Right cardiac atrium (tissue), 5 donors: ENCODE data around the gene TARDBP. TPM values are rescaled to one million over a fixed set of nuclear protein-coding genes. Genes with fewer than 3 reads are reported as not detected.
A peak's percentile ranks its signal among the peaks of the same experiment; 100 is the strongest.
"Not testable (repeated sequence)": the region's sequence is repeated elsewhere in the genome, so short reads cannot be mapped to it uniquely, and the experiment has no call there.

Experiments
- ATAC-seq, 2 donors: fragments of 200-7000 bp; cut with Tn5 transposase; one replicate each; pipeline versions ENCODE4 v1.8.0 to v1.9.1; 2020; ENCODE audit warnings: moderate library complexity in 2 of 2, mild to moderate bottlenecking in 1 of 2
- DNase-seq, 3 donors: peaks; one replicate each; pipeline ENCODE4 v3.0.0-alpha.2; 2020
- H3K27ac ChIP-seq: one replicate; pipeline ENCODE4 v1.5.1; 2013; ENCODE audit warnings: mild to moderate bottlenecking, low read length, control low read depth, moderate library complexity
- H3K27me3 ChIP-seq: one replicate; pipeline ENCODE4 v1.6.1; 2013; ENCODE audit not compliant: control insufficient read depth, insufficient read depth
- H3K4me1 ChIP-seq: one replicate; pipeline ENCODE4 v1.6.1; 2013; ENCODE audit warnings: low read length; ENCODE audit not compliant: control insufficient read depth, insufficient read depth
- H3K4me3 ChIP-seq: one replicate; pipeline ENCODE4 v1.5.1; 2013; ENCODE audit warnings: low read length, control low read depth
- H3K9me3 ChIP-seq: one replicate; pipeline ENCODE4 v1.6.1; 2013; ENCODE audit warnings: low read length; ENCODE audit not compliant: control insufficient read depth
- WGBS: extraction: QIAGEN DNeasy Blood & Tissue Kit; methylation state at CpG from one replicate; pipeline ENCODE4 v1.1.7; 2013; 5-methylcytosine and 5-hydroxymethylcytosine counted together
- intact Hi-C, 4 donors: fragments of 100-400 bp; cut with DNase I; formaldehyde crosslinking; loops; one replicate each; pipeline versions ENCODE4 v1.11.0 to v1.14.0; 2022 to 2023
- polyA plus RNA-seq: library from polyadenylated mRNA; stranded (reverse); fragments of 200-250 nt; gene quantifications from one replicate; pipeline ENCODE4 v1.2.3, GENCODE V29; 2013
- total RNA-seq, 4 donors: library from RNA; stranded (reverse); fragmentation: NEBNext Ultra II Directional; extraction: Animal tissue kit (Norgen Biotek cat#: 25700); gene quantifications; one replicate each; pipeline ENCODE4 v1.2.1, GENCODE V29; 2021
- donor health status: healthy with polysubstance abuse.
- donor health status: DM: no; HTN: yes; CAD: no.
- donor health status: DM: no; HTN: no; CAD: no.
- donor health status: DM: no; HTN: yes; CAD: no; lungs with severe emphysema.
- donor health status: DM: yes; HTN: yes; CAD: no.

Gene TARDBP
- total and polyA plus RNA-seq, 5 donors: 78.7 to 137 (median 113) TPM

GRCh38 chr1:10978719-10979118, 33.7 kb upstream of the TARDBP start:
- ATAC-seq: no peak
- peaks cover 5% of the 10 kb centered on the region for H3K4me1 ChIP-seq
- no peak for DNase-seq

GRCh38 chr1:10979483-10979920, 33.0 kb upstream of the TARDBP start:
- no peak overlapping the region for H3K4me3 ChIP-seq
- H3K27me3 ChIP-seq: no peaks in the 10 kb centered on the region
- intact Hi-C loops: no loop called here
- peak; percentile 76 to 80 for ATAC-seq
- peaks cover 5% of the 10 kb centered on the region for H3K4me1 ChIP-seq
- DNase-seq: peak; percentile 59 to 71 (median 70)
- WGBS: 54% methylated on average over 13 of the region's 13 CpGs
- no peak overlapping the region for H3K27ac ChIP-seq
- H3K9me3 ChIP-seq: no peaks in the 10 kb centered on the region

More at GRCh38 chr1:10978719-10979118, 33.7 kb upstream of the TARDBP start:
- intact Hi-C loops: no loop called here
- no peaks in the 10 kb centered on the region for H3K27me3 ChIP-seq
- no peak overlapping the region for H3K4me3 ChIP-seq
- no peak overlapping the region for H3K27ac ChIP-seq
- 55% methylated on average over 4 of the region's 4 CpGs for WGBS
- no peaks in the 10 kb centered on the region for H3K9me3 ChIP-seq

DNA sequence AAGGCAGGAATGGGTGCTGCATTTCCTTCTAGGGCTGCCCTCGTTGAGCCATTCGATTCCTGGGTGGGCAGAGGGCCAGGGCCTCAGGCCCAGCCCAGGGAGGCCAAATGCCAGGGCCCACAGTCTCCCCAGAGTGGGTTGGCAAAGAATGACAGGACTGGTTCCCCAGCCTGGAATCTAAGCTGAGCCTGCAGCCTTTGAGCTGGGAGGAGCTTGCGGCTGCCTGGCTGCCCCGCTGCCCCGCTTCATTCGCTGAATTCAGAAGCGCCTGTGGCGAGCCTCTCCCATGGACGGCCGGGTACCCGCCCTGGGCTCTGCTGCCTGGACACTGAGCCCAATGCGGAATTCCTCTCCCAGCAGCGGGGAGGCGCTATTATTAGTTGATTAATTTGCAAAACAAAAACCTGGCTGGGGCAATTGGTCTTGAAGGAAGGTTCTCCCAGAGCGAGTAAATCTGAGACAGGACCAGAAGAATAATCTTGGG, 32.3 kb upstream of the TARDBP start:
- no peaks in the 10 kb centered on the region for H3K9me3 ChIP-seq
- intact Hi-C loops: no loop called here
- 7% methylated on average over 15 of the region's 15 CpGs for WGBS
- H3K27me3 ChIP-seq: no peaks in the 10 kb centered on the region
- peaks cover 5% of the 10 kb centered on the region for H3K4me1 ChIP-seq
- H3K4me3 ChIP-seq: no peak overlapping the region
- H3K27ac ChIP-seq: peak overlapping the region; percentile 24
- DNase-seq (peak; percentile 83 to 91 (median 90)), ATAC-seq (peak; percentile 93 to 94)

DNA sequence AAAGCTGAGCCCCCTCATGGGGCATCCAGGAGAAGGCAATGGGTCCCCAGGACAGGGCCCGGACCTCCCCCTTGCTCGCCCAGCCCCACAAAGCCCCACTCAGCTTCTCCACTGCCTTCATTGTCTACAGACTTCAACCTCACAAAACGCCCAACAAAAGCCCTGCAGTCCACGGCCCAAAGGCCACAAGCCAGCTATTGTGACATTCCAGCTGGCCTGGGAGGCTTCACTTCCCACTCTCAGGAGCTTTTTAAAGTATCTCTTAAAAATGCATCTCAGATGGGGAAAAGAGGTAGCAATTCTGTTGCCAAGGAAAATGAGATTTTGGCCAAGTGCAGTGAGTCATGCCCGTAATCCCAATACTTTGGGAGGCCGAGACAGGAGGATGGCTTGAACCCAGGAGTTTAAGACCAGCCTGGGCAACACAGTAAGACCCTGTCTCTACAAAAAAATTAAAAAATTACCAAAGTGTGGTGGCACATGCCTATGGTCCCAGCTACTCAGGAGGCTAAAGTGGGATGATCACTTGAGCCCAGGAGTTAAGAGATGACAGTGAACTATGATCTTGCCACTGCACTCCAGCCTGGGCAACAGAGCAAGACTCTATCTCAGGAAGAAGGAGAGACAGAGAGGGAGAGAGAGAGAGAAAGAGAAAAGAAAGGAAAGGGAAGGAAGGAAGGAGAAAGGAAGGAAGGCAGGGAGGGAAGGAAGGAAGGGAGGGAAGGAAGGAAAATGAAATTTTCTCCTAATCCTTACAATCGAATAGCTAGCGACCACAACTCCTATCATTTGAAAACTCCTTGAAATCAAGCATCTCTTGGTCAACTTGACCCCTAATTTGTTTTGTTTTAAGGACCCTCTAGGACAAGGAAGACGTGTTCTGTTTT, 31.4 kb upstream of the TARDBP start:
- intact Hi-C loops: no loop called here
- no peak overlapping the region for H3K4me3 ChIP-seq
- no peaks in the 10 kb centered on the region for H3K9me3 ChIP-seq
- ATAC-seq (peak in 1 of 2 donors; percentile 46), DNase-seq (peak; percentile 55 to 66 (median 65))
- H3K27ac ChIP-seq: no peak overlapping the region
- no peaks in the 10 kb centered on the region for H3K27me3 ChIP-seq
- H3K4me1 ChIP-seq: peaks cover 5% of the 10 kb centered on the region
- 55% methylated on average over 9 of the region's 9 CpGs for WGBS

- Histone ChIP-seq H3K4me3 (no peak overlapping the region), H3K9me3 (no peaks in the 10 kb centered on the region), H3K27me3 (no peaks in the 10 kb centered on the region), H3K27ac (no peak overlapping the region), H3K4me1 (no peaks in the 10 kb centered on the region)
- intact Hi-C loops: no loop called here
- WGBS: 78% methylated on average over 7 of the region's 7 CpGs
- ATAC-seq (no peak), DNase-seq (no peak)
Observed at GRCh38 chr1:10986525-10986890, 25.9 kb upstream of the TARDBP start.

GRCh38 chr1:10987840-10988417, 24.5 kb upstream of the TARDBP start:
- Histone ChIP-seq H3K27ac (no peak overlapping the region), H3K4me3 (no peak overlapping the region), H3K4me1 (no peaks in the 10 kb centered on the region), H3K9me3 (no peaks in the 10 kb centered on the region), H3K27me3 (no peaks in the 10 kb centered on the region)
- WGBS: 81% methylated on average over 4 of the region's 4 CpGs
- DNase-seq: no peak
- intact Hi-C loops: no loop called here
- ATAC-seq: no peak

- intact Hi-C loops: no loop called here
- no peak overlapping the region for H3K4me3 ChIP-seq
Observed at GRCh38 chr1:10989095-10989494, 23.4 kb upstream of the TARDBP start.

DNA sequence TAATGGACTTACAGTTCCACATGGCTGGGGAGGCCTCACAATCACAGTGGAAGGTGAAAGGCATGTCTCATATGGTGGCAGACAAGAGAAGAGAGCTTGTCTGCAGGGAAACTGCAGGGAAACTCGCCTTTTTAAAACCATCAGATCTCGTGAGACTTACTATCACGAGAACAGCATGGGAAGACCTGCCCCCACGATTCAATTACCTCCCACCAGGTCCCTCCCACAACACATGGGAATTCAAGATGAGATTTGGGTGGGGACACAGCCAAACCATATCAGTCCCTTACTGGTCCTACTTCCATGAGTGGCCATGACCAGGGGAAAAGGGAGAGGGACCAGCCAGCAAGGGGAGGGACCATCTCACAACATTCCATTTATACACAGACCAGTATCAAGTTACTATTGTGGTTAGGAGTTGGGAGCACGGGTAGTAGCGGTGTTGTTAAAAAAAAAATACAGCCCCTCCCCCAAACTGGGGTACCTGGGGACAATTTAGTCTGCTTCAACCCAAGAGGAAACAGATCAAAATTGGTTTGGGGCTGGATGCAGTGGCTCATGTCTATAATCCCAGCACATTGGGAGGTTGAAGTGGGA, 22.4 kb upstream of the TARDBP start:
- DNase-seq, H3K9me3 ChIP-seq, intact Hi-C loops, H3K4me3 ChIP-seq, H3K4me1 ChIP-seq, H3K27me3 ChIP-seq, ATAC-seq, H3K27ac ChIP-seq: not testable (repeated sequence)
- 68% methylated on average over 6 of the region's 6 CpGs for WGBS

More at GRCh38 chr1:10989095-10989494, 23.4 kb upstream of the TARDBP start:
- no peak for DNase-seq
- 87% methylated on average over 5 of the region's 5 CpGs for WGBS
- no peak overlapping the region for H3K27ac ChIP-seq
- H3K9me3 ChIP-seq: no peaks in the 10 kb centered on the region
- no peaks in the 10 kb centered on the region for H3K27me3 ChIP-seq
- no peak for ATAC-seq
- no peaks in the 10 kb centered on the region for H3K4me1 ChIP-seq

GRCh38 chr1:10990828-10991227, 21.6 kb upstream of the TARDBP start:
- Histone ChIP-seq H3K9me3 (no peaks in the 10 kb centered on the region), H3K27ac (no peak overlapping the region), H3K27me3 (no peaks in the 10 kb centered on the region), H3K4me1 (no peaks in the 10 kb centered on the region), H3K4me3 (no peak overlapping the region)
- intact Hi-C loops: no loop called here
- ATAC-seq (no peak), DNase-seq (no peak)
- 92% methylated on average over 7 of the region's 7 CpGs for WGBS

GRCh38 chr1:10992004-10992403, 20.4 kb upstream of the TARDBP start:
- H3K27ac ChIP-seq, H3K27me3 ChIP-seq, intact Hi-C loops, DNase-seq, H3K4me3 ChIP-seq, ATAC-seq, H3K4me1 ChIP-seq, H3K9me3 ChIP-seq: not testable (repeated sequence)
- WGBS: 92% methylated on average over 2 of the region's 2 CpGs

DNA sequence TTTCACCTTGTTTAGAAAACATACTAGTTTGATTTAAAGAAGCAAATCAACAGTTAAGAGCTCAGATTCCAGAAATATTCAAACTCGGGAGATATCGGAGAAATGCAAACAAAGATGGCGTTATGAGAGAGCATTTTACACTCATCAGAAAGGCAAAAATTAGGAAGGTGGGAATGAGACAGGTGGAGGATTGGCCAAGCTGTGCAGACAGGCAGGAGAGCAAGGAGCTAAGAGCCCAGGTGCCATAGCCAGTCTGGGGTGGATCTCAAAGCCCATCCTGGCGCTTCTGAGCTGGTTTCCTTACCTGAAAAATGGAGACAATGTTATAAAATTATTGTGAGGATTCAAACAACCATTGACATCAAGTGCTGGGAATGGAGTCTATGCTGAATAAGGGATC, 19.6 kb upstream of the TARDBP start:
- DNase-seq: no peak
- WGBS: 71% methylated on average over 4 of the region's 4 CpGs
- intact Hi-C loops: no loop called here
- H3K27me3 ChIP-seq: no peaks in the 10 kb centered on the region
- no peak overlapping the region for H3K4me3 ChIP-seq
- H3K27ac ChIP-seq: no peak overlapping the region
- H3K9me3 ChIP-seq: no peaks in the 10 kb centered on the region
- no peaks in the 10 kb centered on the region for H3K4me1 ChIP-seq
- no peak for ATAC-seq
